Osteoblast (primary cell): ENCODE measurements around the gene CPEB4. TPM values are rescaled to one million over a fixed set of nuclear protein-coding genes. Genes with fewer than 3 reads are reported as not detected.

Experiments used
- DNase-seq: peaks from one replicate; pipeline ENCODE4 v3.0.0; 2011; ENCODE audit warnings: low spot score, mixed read lengths; ENCODE audit not compliant: insufficient read length; ENCODE audit errors: missing footprints
- H2AFZ ChIP-seq: 2 replicates; pipeline ENCODE4 v1.6.0; 2011; ENCODE audit warnings: mild to moderate bottlenecking, low read length
- H3K27ac ChIP-seq: 2 replicates; pipeline ENCODE4 v1.5.1; 2011; ENCODE audit warnings: mild to moderate bottlenecking, low read depth, low read length, moderate library complexity
- H3K27me3 ChIP-seq: 2 replicates; pipeline ENCODE4 v1.6.0; 2012; ENCODE audit warnings: mild to moderate bottlenecking, control low read depth, inconsistent platforms, low read length, moderate library complexity; ENCODE audit not compliant: insufficient read depth
- H3K36me3 ChIP-seq: 2 replicates; pipeline ENCODE4 v1.5.1; 2011; ENCODE audit warnings: mild to moderate bottlenecking, low read length, control low read depth, moderate library complexity; ENCODE audit not compliant: insufficient read depth
- H3K4me1 ChIP-seq: 2 replicates; pipeline ENCODE4 v1.5.1; 2011; ENCODE audit warnings: mild to moderate bottlenecking, low read length, control low read depth, moderate library complexity; ENCODE audit not compliant: insufficient read depth
- H3K4me2 ChIP-seq: 2 replicates; pipeline ENCODE4 v1.6.0; 2011; ENCODE audit warnings: mild to moderate bottlenecking, low read length; ENCODE audit not compliant: insufficient read depth
- H3K4me3 ChIP-seq: fragments of 200-600 bp; sonication (generic); 3 replicates; pipeline ENCODE4 v1.5.1; 2012; ENCODE audit warnings: mild to moderate bottlenecking, low read length, inconsistent platforms; ENCODE audit not compliant: insufficient read depth
- H3K79me2 ChIP-seq: 2 replicates; pipeline ENCODE4 v1.6.0; 2012; ENCODE audit warnings: mild to moderate bottlenecking, low read length, control low read depth, inconsistent platforms; ENCODE audit not compliant: insufficient read depth
- H3K9me3 ChIP-seq: 2 replicates; pipeline ENCODE4 v1.5.1; 2011; ENCODE audit warnings: low read depth, low read length, control low read depth
- H4K20me1 ChIP-seq: 2 replicates; pipeline ENCODE4 v1.6.0; 2012; ENCODE audit warnings: mild to moderate bottlenecking, low read length, control low read depth; ENCODE audit not compliant: insufficient read depth
- CTCF ChIP-seq: IDR thresholded peaks from 2 replicates; pipeline ENCODE4 v1.5.1; 2011; ENCODE audit warnings: mild to moderate bottlenecking, low read depth, low read length, moderate library complexity; ENCODE audit errors: extremely low read depth
- total RNA-seq: library from RNA; depleted of rRNA; stranded (reverse); fragments of >200 nt; gene quantifications from 2 replicates; pipeline ENCODE4 v1.2.3, GENCODE V29; 2012

CPEB4 gene
- total RNA-seq, 1 donor: 41.6 TPM

- Histone ChIP-seq H3K4me2 (no peak overlapping the region), H3K4me1 (peaks cover 17% of the 10 kb centered on the region), H3K36me3 (no peaks in the 10 kb centered on the region), H3K27me3 (no peaks in the 10 kb centered on the region), H4K20me1 (no peaks in the 10 kb centered on the region), H2AFZ (no peak overlapping the region), H3K4me3 (no peak overlapping the region), H3K27ac (no peak overlapping the region), H3K79me2 (no peaks in the 10 kb centered on the region), H3K9me3 (no peaks in the 10 kb centered on the region)
- TF ChIP-seq CTCF: no peak
- DNase-seq: no peak
Measured at GRCh38 chr5:173970878-173971650, 82.9 kb downstream of the CPEB4 start.

GRCh38 chr5:173971681-173972345 lies 83.7 kb downstream of the CPEB4 start:
- DNase-seq: no peak
- Histone ChIP-seq H3K27ac (no peak overlapping the region), H4K20me1 (no peaks in the 10 kb centered on the region), H3K36me3 (no peaks in the 10 kb centered on the region), H3K79me2 (no peaks in the 10 kb centered on the region), H3K27me3 (no peaks in the 10 kb centered on the region), H3K4me1 (peaks cover 17% of the 10 kb centered on the region), H2AFZ (no peak overlapping the region), H3K4me2 (no peak overlapping the region), H3K4me3 (no peak overlapping the region), H3K9me3 (no peaks in the 10 kb centered on the region)
- TF ChIP-seq CTCF: no peak

- Histone ChIP-seq H3K27ac (no peak overlapping the region), H3K9me3 (no peaks in the 10 kb centered on the region), H3K36me3 (no peaks in the 10 kb centered on the region), H3K79me2 (no peaks in the 10 kb centered on the region), H3K4me1 (peaks cover 17% of the 10 kb centered on the region), H4K20me1 (no peaks in the 10 kb centered on the region), H2AFZ (peak overlapping the region; percentile 99), H3K4me2 (peak overlapping the region; percentile 98), H3K27me3 (no peaks in the 10 kb centered on the region), H3K4me3 (peak overlapping the region; percentile 69)
- TF ChIP-seq CTCF: no peak
- no peak for DNase-seq
Measured at GRCh38 chr5:173972607-173972924, 84.4 kb downstream of the CPEB4 start.

GRCh38 chr5:173972925-173973615 lies 84.9 kb downstream of the CPEB4 start:
- H2AFZ ChIP-seq: peak overlapping the region; percentile 99
- peak; percentile 92 for TF ChIP-seq CTCF
- no peak overlapping the region for H3K27ac ChIP-seq

More at GRCh38 chr5:173972925-173973615, 84.9 kb downstream of the CPEB4 start:
- no peaks in the 10 kb centered on the region for H3K9me3 ChIP-seq
- DNase-seq: peak; percentile 96
- H3K4me2 ChIP-seq: peak overlapping the region; percentile 98
- no peaks in the 10 kb centered on the region for H3K79me2 ChIP-seq
- peaks cover 17% of the 10 kb centered on the region for H3K4me1 ChIP-seq
- H3K36me3 ChIP-seq: no peaks in the 10 kb centered on the region
- H3K4me3 ChIP-seq: peak overlapping the region; percentile 69
- no peaks in the 10 kb centered on the region for H4K20me1 ChIP-seq
- no peaks in the 10 kb centered on the region for H3K27me3 ChIP-seq
